SIG-M5 treated with dmso at 0.1 percent for 504 hours (cell line): ENCODE data around the gene TCF7L2.
"Not testable (repeated sequence)": the region's sequence is repeated elsewhere in the genome, so short reads cannot be mapped to it uniquely, and the experiment has no call there.

Experiments used
- DNase-seq: peaks from one replicate; lab custom pipeline; 2025; ENCODE audit not compliant: unreplicated experiment; lab: John Stamatoyannopoulos, UW

TCF7L2 gene

GRCh38 chr10:113089551-113089950, 139.5 kb downstream of the TCF7L2 start:
- DNase-seq, result no peak

- DNase-seq, result no peak
These were observed 141.9 kb downstream of the TCF7L2 start for GRCh38 chr10:113091920-113092319.

- peak; percentile 20 for DNase-seq
These were observed 143.4 kb downstream of the TCF7L2 start for GRCh38 chr10:113093188-113094113.

DNA sequence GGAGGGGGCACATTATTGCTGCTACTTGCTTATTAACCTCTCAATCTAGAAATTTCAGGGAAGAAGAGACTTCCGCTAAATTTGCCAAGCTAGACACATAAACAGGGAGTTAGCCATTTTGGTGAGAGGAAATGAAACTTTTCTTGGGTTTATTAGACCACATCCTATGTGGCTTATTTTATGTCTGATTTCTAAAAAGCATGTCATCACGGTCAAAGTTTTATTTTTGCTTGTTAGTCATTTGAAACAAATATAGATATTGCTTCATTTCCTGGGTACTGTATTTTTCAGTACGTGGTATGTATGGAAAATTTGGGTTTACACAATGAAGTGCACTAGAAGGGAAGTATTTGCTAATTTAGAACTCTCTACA, 144.1 kb downstream of the TCF7L2 start:
- DNase-seq, result peak; percentile 93

GRCh38 chr10:113095419-113096127, 145.5 kb downstream of the TCF7L2 start:
- no peak for DNase-seq

DNA sequence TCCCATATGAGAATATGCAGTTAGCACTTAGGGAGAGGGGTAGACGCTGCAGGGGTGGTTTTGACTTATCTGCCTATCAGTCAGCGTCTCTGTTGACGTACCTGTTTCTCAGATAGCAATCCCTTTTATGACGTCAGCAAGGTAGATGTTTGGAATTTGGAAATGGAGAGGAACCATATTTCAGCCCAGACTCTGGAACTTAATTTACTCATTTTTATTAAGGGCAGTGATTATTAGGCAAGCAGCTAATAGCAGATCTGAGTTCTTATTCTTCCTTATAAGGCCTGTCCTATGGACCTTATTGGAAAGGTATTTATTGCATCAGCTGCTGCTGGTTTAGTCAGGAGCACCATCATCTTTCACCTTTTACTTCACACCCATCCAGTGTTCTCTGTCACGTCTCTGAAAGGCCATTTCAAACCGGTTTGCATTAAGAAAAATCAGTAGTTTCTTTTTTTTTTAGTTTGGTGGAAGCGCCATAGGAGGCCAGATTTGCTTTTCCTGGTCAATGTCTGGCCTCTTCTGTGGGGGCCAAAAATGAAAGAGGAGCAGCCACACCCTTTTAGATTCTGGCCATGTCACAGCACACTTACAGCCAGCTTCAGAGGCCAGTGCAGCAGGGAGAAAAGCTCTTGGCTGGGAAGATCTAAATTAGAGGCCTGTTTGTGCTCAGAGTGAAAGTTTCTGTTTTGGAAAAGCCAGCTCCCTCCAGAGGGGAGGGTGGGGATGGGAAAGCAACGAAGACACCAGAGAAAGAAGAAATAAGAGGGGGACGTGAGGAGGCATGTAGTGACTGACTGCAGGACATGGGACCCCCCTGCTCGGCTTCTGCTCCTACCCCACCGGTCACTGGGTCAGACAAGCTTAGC, 146.3 kb downstream of the TCF7L2 start:
- DNase-seq, result no peak

DNA sequence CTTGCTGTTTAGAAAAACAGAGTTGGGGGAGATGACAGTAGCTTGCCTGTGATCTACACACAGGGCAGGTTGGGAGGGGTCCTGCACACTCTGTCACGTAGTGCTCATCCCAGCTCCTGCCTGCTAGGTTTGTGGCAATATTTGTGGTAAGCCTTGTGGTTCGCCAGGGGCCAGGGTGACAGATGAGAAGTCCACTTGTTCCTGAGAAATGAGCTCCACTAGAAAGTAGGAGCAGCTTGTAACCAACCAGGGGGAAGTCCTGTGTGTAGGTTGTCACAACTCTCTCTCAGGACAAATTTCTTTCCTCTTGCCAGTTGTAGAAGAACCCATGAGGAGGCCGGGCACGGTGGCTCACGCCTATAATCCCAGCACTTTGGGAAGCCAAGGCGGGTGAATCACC, 147.0 kb downstream of the TCF7L2 start:
- DNase-seq, result peak; percentile 13

- DNase-seq, result peak; percentile 23
These were observed 149.6 kb downstream of the TCF7L2 start for GRCh38 chr10:113099431-113100183.

GRCh38 chr10:113100281-113100680, 150.2 kb downstream of the TCF7L2 start:
- no peak for DNase-seq

DNA sequence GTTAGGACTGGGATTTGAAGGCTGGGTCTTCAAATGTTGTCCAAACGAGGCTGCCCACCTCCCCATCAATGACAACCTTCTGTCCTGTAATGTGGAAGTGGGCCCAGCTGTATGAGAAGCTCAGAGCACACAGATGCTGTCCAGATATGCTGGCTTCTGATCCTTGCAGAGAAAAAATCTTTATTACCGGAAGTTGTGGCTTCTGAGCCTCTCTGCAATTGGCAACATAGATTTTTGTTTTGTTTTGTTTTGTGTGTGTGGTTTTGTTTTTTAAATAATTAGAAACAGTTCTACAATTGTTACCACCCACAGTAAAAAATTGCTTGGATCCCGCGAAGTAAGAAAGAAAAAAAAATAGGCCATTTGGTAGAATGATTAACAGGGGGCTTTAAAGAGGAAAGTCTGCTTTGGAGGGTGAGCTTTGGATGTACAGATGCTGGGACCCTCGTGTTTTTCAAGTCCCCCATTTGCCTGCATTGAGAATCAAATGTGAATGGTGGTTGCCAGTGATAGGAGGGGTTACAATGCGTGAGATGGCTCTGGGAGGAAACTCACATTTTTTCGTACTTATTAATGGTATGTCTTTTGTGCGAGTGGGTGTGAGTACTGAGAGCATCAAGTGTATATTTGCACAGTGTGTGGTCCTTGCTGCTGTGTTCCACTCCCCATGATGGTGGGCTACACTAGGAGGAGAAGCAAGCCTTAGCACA, 153.2 kb downstream of the TCF7L2 start:
- no peak for DNase-seq

GRCh38 chr10:113104047-113104446, 154.0 kb downstream of the TCF7L2 start:
- no peak for DNase-seq

- no peak for DNase-seq
These were observed 158.3 kb downstream of the TCF7L2 start for GRCh38 chr10:113108194-113108835.

DNA sequence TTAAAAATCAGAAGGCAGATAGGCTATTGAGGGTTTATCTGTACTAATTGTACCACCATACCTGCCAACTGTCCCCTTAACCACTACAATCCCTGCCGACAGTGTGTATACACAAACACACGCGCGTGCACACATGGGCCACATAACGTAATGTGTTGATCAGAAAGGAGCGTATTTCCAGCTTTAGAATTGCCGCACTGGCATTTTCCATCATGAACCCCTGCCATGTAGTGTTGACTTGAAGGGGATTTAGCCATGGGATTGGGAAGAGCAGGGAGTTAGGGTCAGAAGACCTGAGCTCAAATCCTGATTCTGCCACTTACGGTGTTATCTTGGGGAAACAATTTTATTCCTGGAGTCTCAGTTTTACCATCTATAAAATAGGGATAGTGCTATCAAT, 158.9 kb downstream of the TCF7L2 start:
- DNase-seq, result no peak

DNA sequence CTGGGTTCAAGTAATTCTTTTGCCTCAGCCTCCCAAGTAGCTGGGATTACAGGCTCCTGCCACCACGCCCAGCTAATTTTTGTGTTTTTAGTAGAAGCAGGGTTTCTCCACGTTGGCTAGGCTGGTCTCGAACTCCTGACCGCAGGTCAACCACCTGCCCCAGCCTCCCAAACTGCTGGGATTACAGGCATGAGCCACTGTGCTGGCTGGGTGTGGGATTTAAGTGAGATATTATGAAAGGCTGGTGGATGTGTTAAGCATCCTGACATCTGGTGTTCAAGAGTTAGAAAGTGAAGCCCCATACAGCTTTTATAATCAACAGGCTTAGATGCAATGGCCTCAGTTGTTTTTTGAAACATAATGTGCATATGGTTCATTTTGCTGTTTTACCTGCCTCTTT, 159.4 kb downstream of the TCF7L2 start:
- DNase-seq, result not testable (repeated sequence)

- DNase-seq, result no peak
These were observed 161.2 kb downstream of the TCF7L2 start for GRCh38 chr10:113111260-113111659.

- no peak for DNase-seq
These were observed 162.1 kb downstream of the TCF7L2 start for GRCh38 chr10:113111900-113112853.

- DNase-seq, result no peak
These were observed 163.2 kb downstream of the TCF7L2 start for GRCh38 chr10:113113241-113113640.

DNA sequence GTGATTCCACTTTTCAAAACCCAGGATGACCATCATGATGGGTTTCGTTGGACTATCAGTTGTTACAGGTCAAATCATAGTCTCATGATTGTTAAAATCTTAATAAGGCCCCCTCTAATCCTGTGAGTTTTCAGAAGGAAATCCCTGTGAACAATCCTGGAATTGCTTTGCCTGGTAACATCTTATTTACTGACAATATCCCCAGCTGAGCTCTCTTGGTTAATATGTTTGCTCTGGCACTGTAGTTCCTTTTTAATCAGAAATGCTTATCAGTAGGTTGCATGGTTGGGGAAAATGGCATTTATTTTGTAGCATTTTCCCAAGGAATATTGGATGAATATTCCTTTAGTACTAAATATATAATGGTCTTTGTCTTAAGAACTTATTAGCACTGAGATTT, 163.9 kb downstream of the TCF7L2 start:
- no peak for DNase-seq
